Keratinocyte (primary cell): ENCODE results near the gene ALDH4A1. TPM values are rescaled to one million over a fixed set of nuclear protein-coding genes. Genes with fewer than 3 reads are reported as not detected.

ENCODE experiments used
- DNase-seq: peaks from one replicate; pipeline ENCODE4 v3.0.0-alpha.2; 2011; ENCODE audit warnings: low read depth, missing footprints, low spot score
- FAIRE-seq: peaks from 2 replicates; lab custom pipeline; 2011; peaks lifted over from hg19 to GRCh38; lab: Jason Lieb, UNC
- H2AFZ ChIP-seq: 2 replicates; pipeline ENCODE4 v1.6.0; 2012; ENCODE audit warnings: low read length, control low read depth, inconsistent platforms; ENCODE audit not compliant: control insufficient read depth
- H3K27ac ChIP-seq: 2 replicates; pipeline ENCODE4 v1.5.1; 2011; ENCODE audit warnings: low read length; ENCODE audit not compliant: control insufficient read depth, insufficient read depth
- H3K27me3 ChIP-seq: 3 replicates; pipeline ENCODE4 v1.6.0; 2011; ENCODE audit warnings: low read length; ENCODE audit not compliant: control insufficient read depth, insufficient read depth; ENCODE audit errors: extremely low read depth
- H3K36me3 ChIP-seq, 2 experiments: 2 replicates in 1 of 2; 3 replicates in 1 of 2; pipeline ENCODE4 v1.5.1; 2011; ENCODE audit warnings: low read length in 2 of 2, mild to moderate bottlenecking in 1 of 2; ENCODE audit not compliant: control insufficient read depth in 2 of 2, insufficient read depth in 2 of 2; ENCODE audit errors: extremely low read depth in 1 of 2
- H3K4me1 ChIP-seq: 3 replicates; pipeline ENCODE4 v1.5.1; 2011; ENCODE audit warnings: low read length; ENCODE audit not compliant: control insufficient read depth, insufficient read depth; ENCODE audit errors: extremely low read depth
- H3K4me2 ChIP-seq: 3 replicates; pipeline ENCODE4 v1.6.0; 2011; ENCODE audit warnings: low read depth, low read length; ENCODE audit not compliant: control insufficient read depth, insufficient read depth; ENCODE audit errors: extremely low read depth
- H3K4me3 ChIP-seq, 3 experiments: fragments of 200-600 bp in 1 of 3; sonication (generic) in 1 of 3; 2 replicates in 2 of 3; 3 replicates in 1 of 3; pipeline ENCODE4 v1.5.1; 2011 to 2016; ENCODE audit warnings: low read length in 3 of 3, mild to moderate bottlenecking in 3 of 3, control low read depth in 2 of 3, inconsistent platforms in 1 of 3, low read depth in 1 of 3, mixed read lengths in 1 of 3, mixed run types in 1 of 3, moderate library complexity in 1 of 3; ENCODE audit not compliant: control insufficient read depth in 2 of 3, insufficient read depth in 2 of 3; ENCODE audit errors: extremely low read depth in 1 of 3
- H3K79me2 ChIP-seq: 2 replicates; pipeline ENCODE4 v1.6.0; 2012; ENCODE audit warnings: low read length; ENCODE audit not compliant: control insufficient read depth, insufficient read depth
- H3K9ac ChIP-seq: 3 replicates; pipeline ENCODE4 v1.6.0; 2011; ENCODE audit warnings: low read length; ENCODE audit not compliant: control insufficient read depth, insufficient read depth; ENCODE audit errors: extremely low read depth
- H3K9me1 ChIP-seq: 3 replicates; pipeline ENCODE4 v1.6.0; 2011; ENCODE audit warnings: low read length; ENCODE audit not compliant: control insufficient read depth, insufficient read depth; ENCODE audit errors: extremely low read depth
- H3K9me3 ChIP-seq: 2 replicates; pipeline ENCODE4 v1.5.1; 2012; ENCODE audit warnings: low read depth, low read length; ENCODE audit not compliant: control insufficient read depth
- H4K20me1 ChIP-seq: 3 replicates; pipeline ENCODE4 v1.6.0; 2011; ENCODE audit warnings: low read length; ENCODE audit not compliant: control insufficient read depth, insufficient read depth; ENCODE audit errors: extremely low read depth
- CTCF ChIP-seq, 3 experiments: IDR thresholded peaks in 1 of 3; conservative IDR thresholded peaks in 1 of 3; optimal IDR thresholded peaks in 1 of 3; 2 replicates in 2 of 3; 3 replicates in 1 of 3; pipeline versions ENCODE3 to v1.5.1; 2011; ENCODE audit warnings: low read length in 3 of 3, mild to moderate bottlenecking in 3 of 3, moderate library complexity in 2 of 3, control low read depth in 1 of 3, inconsistent platforms in 1 of 3; ENCODE audit not compliant: insufficient read depth in 2 of 3; ENCODE audit errors: extremely low read depth in 1 of 3
- EZH2 ChIP-seq: IDR thresholded peaks from one replicate; pipeline ENCODE4 v1.6.1; 2012; ENCODE audit warnings: inconsistent platforms, mild to moderate bottlenecking, low read length, moderate library complexity
- dilution Hi-C: fragments of 300-500 bp; cut with MboI; formaldehyde crosslinking; loops from one replicate; pipeline ENCODE4 v1.7.0; 2020; ENCODE audit warnings: low sequenced_read_pairs; ENCODE audit not compliant: extremely low pct_ligation_motif_present
- polyA plus RNA-seq, 5 experiments: library from polyadenylated mRNA; depleted of rRNA in 3 of 5; stranded (reverse) in 3 of 5; stranded (forward) in 1 of 5; unstranded in 1 of 5; fragments of >200 nt; gene quantifications; 1 replicate in 1 of 5; 2 replicates in 3 of 5; 3 replicates in 1 of 5; pipeline versions ENCODE4 v1.2.1 to v1.2.3, GENCODE V29; 2011 to 2012; ENCODE audit warnings: missing spikeins in 2 of 5, low read depth in 1 of 5, low replicate concordance in 1 of 5

The ALDH4A1 gene
- polyA plus RNA-seq, 1 donor (not counting 4 experiments of a cell fraction or from before 2014, with no cell fraction given) = 52.7 TPM

DNA sequence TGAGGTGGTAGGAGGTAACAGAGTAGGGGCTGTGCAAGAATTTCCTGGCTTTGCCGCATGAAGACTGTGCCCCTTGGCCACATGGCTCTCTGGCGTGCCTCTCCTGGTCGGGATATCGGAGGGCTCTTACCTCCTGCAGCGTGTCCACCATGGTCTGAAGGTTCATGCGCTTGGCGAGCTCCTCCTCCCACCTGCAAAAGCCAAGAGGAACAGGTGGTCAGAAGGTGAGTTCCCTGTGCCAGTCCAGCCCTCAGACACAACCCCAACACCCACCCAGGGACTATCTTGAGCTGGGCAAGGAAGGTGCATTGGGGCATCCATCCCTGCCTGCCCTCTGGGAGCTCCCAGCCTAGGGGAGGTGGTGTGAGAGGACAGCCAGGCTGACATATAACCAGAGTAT lies 18.6 kb upstream of the ALDH4A1 start:
- peaks cover 12% of the 10 kb centered on the region for H4K20me1 ChIP-seq
- peaks cover 6% of the 10 kb centered on the region for H3K9me1 ChIP-seq
- H3K9ac ChIP-seq = no peak overlapping the region
- peaks cover 97% of the 10 kb centered on the region for H3K79me2 ChIP-seq
- DNase-seq (no peak), FAIRE-seq (no peak)
- no peak overlapping the region for H3K4me3 ChIP-seq
- no peak overlapping the region for H2AFZ ChIP-seq
- dilution Hi-C loops = no loop called here
- H3K4me2 ChIP-seq = no peak overlapping the region
- H3K4me1 ChIP-seq = peaks cover 42% of the 10 kb centered on the region
- peaks cover 34 to 45% of the 10 kb centered on the region in 2 experiments for H3K36me3 ChIP-seq
- no peaks in the 10 kb centered on the region for H3K9me3 ChIP-seq
- no peaks in the 10 kb centered on the region for H3K27me3 ChIP-seq
- no peak for TF ChIP-seq EZH2
- no peak overlapping the region for H3K27ac ChIP-seq

DNA sequence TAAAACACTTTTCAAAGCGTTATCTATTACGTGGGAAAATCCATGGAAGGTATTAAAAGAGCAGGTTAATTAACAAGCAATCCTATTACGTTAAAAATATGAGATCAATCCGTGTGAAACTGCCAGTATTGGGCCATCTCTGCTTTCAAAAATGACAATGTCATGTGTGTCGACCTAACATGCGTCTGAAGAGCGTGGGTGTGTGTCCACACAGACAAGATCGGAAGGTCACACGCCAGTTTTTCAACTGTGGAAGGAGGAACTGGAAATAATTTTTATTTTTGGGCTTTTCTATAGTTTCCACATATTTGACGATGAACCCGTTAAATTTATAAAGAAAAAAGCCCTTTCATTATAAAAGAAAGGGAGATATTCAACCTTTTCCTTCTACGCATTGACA lies 17.6 kb upstream of the ALDH4A1 start:
- Histone ChIP-seq H3K9me3 (no peaks in the 10 kb centered on the region), H3K27ac (no peak overlapping the region), H3K4me1 (peaks cover 36% of the 10 kb centered on the region), H3K27me3 (no peaks in the 10 kb centered on the region), H3K9ac (no peak overlapping the region), H2AFZ (no peak overlapping the region), H3K36me3 (peaks cover 32 to 48% of the 10 kb centered on the region in 2 experiments), H3K4me2 (no peak overlapping the region), H3K79me2 (peaks cover 92% of the 10 kb centered on the region), H4K20me1 (peaks cover 12% of the 10 kb centered on the region), H3K9me1 (peaks cover 5% of the 10 kb centered on the region), H3K4me3 (no peak overlapping the region)
- FAIRE-seq = no peak
- DNase-seq = no peak
- TF ChIP-seq CTCF (optimal IDR thresholded peaks at IDR 0.05 in 1 of 3, IDR thresholded peaks at IDR 0.05 in 1 of 3, conservative IDR thresholded peaks at IDR 0.05 in 1 of 3; ENCODE audit: extremely low read depth in 1 of 3, insufficient read depth in 2 of 3, low read length in 3 of 3) = no peak
- TF ChIP-seq EZH2 = no peak
- dilution Hi-C loops = no loop called here
